Endometrial microvascular endothelial cells (primary cell): ENCODE data around the gene APC2. TPM values are rescaled to one million over a fixed set of nuclear protein-coding genes. Genes with fewer than 3 reads are reported as not detected.

ENCODE experiments used
- in situ Hi-C: cut with HindIII; loops from 2 replicates; pipeline ENCODE4 v1.10.0; 2017; ENCODE audit warnings: low sequenced_read_pairs, low pct_unique_long_range_greater_than_20kb; ENCODE audit errors: inconsistent ontology term
- total RNA-seq: library from RNA; depleted of rRNA; stranded (reverse); fragments of >200 nt; gene quantifications from one replicate; pipeline ENCODE4 v1.2.3, GENCODE V29; 2015; ENCODE audit errors: inconsistent ontology term

Gene APC2
- total RNA-seq, 1 donor from 2014 or later = not detected

DNA sequence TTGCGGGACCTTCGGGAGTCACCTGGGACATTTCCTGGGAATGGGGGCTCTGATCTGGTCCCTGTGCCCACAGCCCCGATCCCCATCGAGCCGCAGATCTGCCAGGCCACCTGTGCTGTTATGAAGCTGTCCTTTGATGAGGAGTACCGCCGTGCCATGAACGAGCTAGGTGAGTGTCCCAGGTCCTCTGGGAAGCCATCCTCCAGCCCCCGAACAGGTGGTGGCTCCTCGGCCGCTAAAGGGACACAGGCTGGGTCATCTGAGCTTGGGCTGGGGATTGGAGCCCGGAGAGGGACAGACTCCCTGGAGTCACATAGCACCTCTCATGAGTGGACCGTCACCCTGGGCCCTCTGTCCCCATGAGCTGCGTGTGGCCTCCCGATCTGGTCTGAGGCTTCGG is 8.0 kb downstream of the APC2 start:
- in situ Hi-C loops = no loop called here

DNA sequence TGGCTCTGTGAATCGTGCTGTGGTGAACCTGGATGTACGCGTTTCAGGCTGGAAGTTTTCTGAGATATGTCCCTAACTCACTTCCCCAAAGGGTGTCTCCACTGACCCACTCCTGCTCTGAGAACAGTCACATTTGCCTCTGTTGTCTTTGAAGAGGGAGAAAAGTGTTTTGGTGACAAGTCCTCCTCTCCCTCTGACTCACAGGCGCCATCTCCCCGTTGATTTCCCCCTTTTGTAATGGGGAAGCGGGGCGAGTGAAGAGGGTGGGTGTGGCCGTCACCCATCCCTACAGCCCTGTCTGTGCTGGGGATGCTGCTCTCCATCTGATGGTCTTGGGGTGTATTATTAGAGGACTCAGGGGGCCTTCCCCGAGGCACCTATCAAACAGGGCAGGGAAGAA is 9.6 kb downstream of the APC2 start:
- in situ Hi-C loops = no loop called here

DNA sequence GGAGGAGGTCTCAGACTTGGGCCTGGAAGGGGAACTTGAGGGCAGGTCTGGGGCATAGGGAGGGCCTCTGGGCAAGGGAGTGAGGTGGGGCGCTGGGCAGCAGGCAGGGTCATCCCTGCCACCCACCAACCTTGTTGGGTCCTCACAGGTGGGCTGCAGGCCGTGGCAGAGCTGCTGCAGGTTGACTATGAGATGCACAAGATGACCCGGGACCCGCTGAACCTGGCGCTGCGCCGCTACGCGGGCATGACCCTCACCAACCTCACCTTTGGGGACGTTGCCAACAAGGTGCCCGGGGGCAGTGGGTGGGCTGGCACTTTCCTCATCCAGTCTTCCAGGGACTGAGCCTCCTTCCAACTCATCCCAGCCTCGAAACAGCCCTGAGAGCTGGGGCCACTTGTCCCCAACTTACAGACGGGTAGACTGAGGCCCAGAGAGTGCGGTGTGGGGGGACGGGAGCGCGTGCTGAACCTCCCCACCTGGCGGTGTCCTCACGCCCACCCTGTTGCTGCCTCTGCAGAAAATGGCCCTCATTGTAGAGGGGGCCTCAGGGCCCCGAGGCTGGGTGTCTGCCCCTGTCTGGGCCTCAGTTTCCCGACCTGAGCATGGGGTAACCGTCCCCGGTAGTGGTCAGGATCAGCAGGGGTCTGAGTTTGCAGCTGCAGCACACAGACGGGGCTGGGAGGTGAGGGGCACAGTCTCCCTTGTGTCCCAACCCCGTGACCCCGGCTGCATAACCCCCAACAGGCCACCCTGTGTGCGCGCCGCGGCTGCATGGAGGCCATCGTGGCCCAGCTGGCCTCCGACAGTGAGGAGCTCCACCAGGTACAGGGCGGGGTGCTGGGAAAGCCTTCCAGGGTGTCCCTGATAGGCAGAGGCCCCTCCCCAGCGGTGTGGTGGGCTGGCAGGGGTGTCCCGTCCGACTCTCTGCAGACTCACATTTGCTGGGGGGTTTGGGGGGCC is 10.4 kb downstream of the APC2 start:
- in situ Hi-C loops = no loop called here

DNA sequence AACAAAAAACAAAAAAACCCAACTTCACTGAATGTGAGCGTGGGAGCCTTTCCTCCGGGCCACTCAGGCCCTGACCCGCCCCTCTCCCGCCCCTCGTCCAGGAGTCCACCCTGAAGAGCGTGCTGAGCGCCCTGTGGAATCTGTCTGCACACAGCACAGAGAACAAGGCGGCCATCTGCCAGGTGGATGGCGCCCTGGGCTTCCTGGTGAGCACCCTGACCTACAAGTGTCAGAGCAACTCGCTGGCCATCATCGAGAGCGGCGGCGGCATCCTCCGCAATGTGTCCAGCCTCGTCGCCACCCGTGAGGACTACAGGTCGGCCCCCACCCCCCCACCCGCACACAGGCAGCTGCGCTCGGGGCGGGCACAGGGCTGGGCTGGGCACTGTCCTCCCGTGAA is 11.9 kb downstream of the APC2 start:
- in situ Hi-C loops = no loop called here

DNA sequence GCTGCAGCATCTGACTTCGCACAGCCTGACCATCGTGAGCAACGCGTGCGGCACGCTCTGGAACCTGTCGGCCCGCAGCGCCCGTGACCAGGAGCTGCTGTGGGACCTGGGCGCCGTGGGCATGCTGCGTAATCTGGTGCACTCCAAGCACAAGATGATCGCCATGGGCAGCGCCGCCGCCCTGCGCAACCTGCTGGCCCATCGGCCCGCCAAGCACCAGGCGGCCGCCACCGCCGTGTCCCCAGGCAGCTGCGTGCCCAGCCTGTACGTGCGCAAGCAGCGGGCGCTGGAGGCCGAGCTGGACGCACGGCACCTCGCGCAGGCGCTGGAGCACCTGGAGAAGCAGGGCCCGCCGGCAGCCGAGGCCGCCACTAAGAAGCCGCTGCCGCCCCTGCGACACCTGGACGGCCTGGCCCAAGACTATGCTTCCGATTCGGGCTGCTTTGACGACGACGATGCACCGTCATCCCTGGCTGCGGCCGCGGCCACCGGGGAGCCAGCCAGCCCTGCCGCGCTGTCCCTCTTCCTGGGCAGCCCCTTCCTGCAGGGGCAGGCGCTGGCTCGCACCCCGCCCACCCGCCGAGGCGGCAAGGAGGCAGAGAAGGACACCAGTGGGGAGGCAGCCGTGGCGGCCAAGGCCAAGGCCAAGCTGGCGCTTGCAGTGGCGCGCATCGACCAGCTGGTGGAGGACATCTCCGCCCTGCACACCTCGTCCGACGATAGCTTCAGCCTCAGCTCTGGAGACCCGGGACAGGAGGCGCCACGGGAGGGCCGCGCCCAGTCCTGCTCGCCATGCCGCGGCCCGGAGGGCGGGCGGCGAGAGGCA is 15.5 kb downstream of the APC2 start:
- in situ Hi-C loops = no loop called here

DNA sequence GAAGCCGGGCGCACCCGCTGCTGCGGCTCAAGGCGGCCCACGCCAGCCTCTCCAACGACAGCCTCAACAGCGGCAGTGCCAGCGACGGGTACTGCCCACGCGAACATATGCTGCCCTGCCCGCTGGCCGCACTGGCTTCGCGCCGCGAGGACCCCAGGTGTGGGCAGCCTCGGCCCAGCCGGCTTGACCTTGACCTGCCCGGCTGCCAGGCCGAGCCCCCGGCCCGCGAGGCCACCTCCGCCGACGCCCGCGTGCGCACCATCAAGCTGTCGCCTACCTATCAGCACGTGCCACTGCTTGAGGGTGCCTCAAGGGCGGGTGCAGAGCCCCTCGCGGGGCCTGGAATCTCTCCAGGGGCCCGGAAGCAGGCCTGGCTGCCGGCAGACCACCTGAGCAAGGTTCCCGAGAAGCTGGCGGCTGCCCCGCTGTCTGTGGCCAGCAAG is 16.1 kb downstream of the APC2 start:
- in situ Hi-C loops = no loop called here

DNA sequence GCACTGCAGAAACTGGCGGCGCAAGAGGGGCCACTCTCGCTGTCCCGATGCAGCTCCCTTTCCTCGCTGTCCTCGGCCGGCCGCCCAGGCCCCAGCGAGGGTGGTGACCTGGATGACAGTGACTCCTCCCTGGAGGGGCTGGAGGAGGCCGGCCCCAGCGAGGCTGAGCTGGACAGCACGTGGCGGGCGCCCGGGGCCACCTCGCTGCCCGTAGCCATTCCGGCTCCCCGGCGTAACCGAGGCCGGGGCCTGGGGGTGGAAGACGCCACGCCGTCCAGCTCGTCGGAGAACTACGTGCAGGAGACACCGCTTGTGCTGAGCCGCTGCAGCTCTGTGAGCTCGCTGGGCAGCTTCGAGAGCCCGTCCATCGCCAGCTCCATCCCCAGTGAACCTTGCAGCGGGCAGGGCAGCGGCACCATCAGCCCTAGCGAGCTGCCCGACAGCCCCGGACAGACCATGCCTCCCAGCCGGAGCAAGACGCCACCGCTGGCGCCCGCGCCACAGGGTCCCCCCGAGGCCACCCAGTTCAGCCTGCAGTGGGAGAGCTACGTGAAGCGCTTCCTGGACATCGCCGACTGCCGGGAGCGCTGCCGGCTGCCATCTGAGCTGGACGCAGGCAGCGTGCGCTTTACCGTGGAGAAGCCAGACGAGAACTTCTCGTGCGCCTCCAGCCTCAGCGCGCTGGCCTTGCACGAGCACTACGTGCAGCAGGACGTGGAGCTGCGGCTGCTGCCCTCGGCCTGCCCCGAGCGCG is 16.7 kb downstream of the APC2 start:
- in situ Hi-C loops = no loop called here

DNA sequence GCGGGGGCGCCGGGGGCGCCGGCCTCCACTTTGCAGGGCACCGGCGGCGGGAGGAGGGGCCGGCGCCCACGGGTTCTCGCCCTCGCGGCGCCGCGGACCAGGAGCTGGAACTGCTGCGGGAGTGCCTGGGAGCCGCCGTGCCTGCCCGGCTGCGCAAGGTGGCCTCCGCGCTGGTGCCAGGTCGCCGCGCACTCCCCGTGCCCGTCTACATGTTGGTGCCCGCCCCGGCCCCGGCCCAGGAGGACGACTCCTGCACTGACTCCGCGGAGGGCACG is 17.2 kb downstream of the APC2 start:
- in situ Hi-C loops = no loop called here

DNA sequence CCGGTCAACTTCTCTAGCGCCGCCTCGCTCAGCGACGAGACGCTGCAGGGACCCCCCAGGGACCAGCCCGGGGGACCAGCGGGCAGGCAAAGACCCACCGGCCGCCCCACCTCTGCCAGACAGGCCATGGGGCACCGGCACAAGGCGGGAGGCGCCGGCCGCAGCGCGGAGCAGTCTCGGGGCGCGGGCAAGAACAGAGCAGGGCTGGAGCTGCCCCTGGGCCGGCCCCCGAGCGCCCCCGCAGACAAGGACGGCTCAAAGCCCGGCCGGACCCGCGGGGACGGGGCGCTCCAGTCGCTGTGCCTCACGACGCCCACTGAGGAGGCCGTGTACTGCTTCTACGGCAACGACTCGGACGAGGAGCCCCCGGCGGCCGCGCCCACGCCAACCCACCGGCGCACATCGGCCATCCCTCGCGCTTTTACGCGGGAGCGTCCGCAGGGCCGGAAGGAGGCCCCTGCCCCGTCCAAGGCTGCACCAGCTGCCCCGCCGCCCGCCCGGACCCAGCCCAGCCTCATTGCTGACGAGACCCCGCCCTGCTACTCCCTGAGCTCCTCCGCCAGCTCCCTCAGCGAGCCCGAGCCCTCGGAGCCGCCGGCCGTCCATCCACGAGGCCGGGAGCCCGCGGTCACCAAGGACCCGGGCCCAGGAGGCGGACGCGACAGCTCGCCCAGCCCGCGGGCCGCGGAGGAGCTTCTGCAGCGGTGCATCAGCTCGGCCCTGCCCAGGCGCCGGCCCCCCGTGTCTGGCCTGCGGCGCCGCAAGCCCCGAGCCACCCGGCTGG is 17.8 kb downstream of the APC2 start:
- in situ Hi-C loops = no loop called here

DNA sequence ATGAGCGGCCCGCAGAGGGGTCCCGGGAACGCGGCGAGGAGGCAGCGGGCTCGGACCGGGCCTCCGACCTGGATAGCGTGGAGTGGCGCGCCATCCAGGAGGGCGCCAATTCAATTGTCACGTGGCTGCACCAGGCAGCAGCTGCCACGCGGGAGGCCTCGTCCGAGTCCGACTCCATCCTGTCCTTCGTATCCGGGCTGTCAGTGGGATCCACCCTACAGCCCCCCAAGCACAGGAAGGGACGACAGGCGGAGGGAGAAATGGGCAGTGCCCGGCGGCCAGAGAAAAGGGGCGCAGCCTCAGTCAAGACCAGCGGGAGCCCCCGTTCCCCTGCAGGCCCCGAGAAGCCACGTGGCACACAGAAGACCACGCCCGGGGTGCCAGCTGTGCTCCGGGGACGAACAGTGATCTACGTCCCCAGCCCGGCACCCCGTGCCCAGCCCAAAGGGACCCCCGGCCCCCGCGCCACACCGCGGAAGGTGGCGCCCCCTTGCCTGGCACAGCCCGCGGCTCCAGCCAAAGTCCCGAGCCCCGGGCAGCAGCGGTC is 18.4 kb downstream of the APC2 start:
- in situ Hi-C loops = no loop called here

DNA sequence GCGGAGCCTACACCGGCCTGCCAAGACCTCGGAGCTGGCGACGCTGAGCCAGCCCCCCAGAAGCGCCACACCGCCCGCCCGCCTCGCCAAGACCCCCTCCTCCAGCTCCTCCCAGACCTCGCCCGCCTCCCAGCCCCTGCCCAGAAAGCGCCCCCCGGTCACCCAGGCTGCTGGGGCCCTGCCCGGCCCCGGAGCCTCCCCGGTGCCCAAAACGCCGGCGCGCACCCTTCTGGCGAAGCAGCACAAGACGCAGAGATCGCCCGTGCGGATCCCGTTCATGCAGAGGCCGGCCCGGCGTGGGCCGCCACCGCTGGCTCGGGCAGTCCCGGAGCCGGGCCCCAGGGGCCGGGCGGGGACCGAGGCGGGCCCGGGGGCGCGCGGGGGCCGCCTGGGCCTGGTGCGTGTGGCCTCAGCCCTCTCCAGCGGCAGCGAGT is 18.9 kb downstream of the APC2 start:
- in situ Hi-C loops = no loop called here

DNA sequence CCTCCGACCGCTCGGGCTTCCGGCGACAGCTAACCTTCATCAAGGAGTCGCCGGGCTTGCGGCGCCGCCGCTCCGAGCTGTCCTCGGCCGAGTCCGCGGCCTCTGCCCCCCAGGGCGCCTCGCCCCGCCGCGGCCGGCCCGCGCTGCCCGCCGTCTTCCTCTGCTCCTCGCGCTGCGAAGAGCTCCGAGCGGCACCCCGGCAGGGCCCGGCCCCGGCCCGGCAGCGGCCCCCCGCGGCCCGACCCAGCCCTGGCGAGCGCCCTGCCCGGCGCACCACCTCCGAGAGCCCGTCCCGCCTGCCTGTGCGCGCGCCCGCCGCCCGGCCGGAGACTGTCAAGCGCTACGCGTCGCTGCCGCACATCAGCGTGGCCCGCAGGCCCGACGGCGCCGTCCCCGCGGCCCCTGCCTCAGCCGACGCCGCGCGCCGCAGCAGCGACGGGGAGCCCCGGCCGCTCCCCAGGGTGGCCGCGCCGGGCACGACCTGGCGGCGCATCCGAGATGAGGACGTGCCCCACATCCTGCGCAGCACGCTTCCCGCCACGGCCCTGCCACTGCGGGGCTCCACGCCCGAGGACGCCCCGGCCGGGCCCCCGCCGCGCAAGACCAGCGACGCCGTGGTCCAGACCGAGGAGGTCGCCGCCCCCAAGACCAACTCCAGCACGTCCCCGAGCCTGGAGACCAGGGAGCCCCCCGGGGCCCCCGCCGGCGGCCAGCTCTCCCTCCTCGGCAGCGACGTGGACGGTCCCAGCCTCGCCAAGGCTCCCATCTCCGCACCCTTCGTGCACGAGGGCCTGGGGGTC is 19.5 kb downstream of the APC2 start:
- in situ Hi-C loops = no loop called here

DNA sequence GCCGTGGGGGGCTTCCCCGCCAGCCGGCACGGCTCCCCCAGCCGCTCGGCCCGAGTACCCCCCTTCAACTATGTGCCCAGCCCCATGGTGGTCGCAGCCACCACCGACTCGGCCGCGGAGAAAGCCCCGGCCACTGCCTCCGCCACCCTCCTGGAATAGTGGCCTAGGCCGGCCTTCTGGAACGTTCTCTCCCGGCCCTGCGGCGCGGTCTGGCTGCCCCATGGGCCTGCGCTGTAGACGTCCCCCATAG is 20.1 kb downstream of the APC2 start:
- in situ Hi-C loops = no loop called here

DNA sequence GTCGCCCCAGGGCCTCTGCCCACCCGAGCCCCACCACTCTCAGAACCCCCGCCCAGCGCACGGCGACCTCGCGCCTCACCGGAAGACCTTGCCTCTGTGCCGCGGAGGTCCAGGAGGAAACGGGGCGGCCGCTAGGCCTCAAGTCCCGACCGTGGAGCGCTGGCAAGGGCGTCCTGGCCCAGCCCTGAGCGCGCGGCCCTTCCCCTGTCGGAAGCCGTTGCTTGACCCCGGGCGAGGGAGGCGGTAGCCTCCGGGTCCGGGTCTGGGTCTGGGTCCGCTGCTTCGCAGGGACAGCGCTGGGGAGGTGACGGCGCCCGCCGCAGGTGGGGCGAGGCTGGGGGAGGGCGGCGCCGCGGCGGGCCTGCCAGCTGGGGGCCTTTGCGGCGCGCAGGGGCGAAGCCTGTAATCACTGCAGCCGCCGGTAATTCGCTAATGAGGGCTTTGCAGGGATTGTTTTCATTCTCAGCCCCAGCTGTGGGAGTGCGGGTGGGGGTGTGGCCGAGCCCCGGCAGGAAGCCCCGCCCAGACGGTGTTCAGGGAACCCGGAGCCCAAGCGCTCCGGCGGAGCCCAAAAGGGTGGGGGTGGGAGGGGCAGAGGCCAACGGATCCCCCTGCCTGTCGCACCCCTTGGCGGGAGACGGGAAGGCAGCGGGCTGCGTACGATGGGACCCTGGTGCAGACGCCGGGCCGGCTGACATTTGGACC is 20.5 kb downstream of the APC2 start:
- in situ Hi-C loops = no loop called here

DNA sequence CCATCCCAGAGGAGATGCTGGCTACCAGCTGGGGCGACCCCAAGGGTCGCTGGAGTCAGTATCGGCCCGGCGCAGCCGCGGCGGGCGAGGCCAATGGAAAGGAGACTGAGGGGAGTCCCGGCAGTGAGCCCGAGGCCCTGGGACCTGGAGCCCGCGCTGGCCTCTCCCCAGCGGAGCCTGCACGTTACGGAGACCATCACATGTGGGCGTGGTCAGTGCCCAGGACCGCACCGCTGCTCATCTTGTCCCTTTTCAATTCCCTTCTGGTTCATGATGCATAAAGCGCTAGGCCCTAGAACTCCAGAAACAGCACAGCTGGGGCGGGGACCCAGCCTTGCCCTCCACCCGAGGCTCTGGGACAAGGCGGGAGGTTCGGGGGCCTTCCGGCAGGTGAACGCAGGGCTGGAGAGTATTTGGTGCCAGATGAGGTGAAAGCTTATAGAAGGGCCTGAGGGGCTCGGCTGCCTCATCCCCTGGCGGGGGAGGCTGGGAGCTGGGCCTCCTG is 21.1 kb downstream of the APC2 start:
- in situ Hi-C loops = no loop called here

DNA sequence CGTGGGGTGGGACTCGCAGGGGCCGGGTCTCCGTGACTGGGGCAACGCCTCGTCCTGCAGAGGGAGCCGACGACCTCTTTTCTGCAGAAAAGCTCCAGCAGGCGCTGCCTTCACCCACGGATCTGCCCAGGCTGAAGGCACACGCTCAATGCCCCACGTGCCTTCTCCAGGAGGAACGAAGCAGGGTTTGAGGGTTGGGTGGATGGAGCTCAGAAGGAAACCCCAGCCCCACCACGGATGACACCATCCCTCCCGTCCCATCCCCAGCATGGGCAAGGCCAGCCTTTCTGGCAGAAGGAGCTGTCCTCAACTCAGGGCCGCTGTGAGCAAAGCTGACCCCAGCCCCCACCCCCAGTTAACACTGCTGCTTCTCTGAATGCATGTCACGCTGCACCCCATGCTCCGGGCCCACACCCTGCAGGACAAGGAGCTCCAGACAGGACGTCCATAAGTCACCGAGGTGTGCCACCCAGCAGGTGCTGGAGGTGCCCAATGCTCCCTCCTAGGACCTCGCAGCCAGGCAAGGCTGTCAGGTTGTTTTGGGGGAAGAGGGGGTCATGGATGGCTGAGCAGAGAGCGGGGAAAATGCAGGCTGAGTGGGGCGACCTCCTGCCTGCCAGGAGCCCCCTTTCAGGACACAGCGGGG is 21.7 kb downstream of the APC2 start:
- in situ Hi-C loops = no loop called here
